ENCODE data around the gene GALNT18. TPM values are rescaled to one million over a fixed set of nuclear protein-coding genes. Genes with fewer than 3 reads are reported as not detected.

GALNT18 gene
- total RNA-seq, 1 donor from 2014 or later: 38.4 TPM

DNA sequence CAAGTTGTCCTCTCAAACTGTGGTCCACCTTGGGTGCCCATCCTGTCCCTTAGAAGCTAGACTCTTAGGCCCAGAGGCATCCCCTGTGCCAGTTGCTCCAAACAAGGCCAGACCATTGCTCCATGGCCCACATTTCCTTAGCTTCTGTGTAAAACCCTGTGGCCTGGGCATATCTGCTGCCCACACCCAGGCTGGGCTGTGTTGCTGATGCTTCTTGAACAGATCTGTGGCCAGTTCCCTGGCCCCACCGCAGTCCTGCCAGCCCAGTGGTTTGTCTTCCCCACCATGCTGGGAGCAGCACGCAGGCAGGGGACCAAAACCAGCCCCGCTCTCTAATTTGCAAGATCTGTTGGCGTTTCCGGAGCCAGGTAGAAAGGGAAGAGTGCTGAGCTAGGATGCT is 341.0 kb downstream of the GALNT18 start:
- H3K9me3 Mint-ChIP-seq (ENCODE audit: low read depth): peaks cover 5% of the 10 kb centered on the region
- H3K4me1 Mint-ChIP-seq (ENCODE audit: low read depth): peaks cover 14% of the 10 kb centered on the region
- no peak overlapping the region for H3K27ac Mint-ChIP-seq (ENCODE audit: unreplicated experiment)
- no peak overlapping the region for H3K4me3 Mint-ChIP-seq (ENCODE audit: unreplicated experiment)
- no peak for DNase-seq (ENCODE audit: low spot score)
- H3K27me3 Mint-ChIP-seq (ENCODE audit: low read depth): peaks cover 2% of the 10 kb centered on the region
- H3K36me3 Mint-ChIP-seq (ENCODE audit: low read depth): peaks cover 17% of the 10 kb centered on the region
- TF ChIP-seq, protein P1, sequence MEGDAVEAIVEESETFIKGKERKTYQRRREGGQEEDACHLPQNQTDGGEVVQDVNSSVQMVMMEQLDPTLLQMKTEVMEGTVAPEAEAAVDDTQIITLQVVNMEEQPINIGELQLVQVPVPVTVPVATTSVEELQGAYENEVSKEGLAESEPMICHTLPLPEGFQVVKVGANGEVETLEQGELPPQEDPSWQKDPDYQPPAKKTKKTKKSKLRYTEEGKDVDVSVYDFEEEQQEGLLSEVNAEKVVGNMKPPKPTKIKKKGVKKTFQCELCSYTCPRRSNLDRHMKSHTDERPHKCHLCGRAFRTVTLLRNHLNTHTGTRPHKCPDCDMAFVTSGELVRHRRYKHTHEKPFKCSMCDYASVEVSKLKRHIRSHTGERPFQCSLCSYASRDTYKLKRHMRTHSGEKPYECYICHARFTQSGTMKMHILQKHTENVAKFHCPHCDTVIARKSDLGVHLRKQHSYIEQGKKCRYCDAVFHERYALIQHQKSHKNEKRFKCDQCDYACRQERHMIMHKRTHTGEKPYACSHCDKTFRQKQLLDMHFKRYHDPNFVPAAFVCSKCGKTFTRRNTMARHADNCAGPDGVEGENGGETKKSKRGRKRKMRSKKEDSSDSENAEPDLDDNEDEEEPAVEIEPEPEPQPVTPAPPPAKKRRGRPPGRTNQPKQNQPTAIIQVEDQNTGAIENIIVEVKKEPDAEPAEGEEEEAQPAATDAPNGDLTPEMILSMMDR (IDR thresholded peaks at IDR 0.05): no peak

DNA sequence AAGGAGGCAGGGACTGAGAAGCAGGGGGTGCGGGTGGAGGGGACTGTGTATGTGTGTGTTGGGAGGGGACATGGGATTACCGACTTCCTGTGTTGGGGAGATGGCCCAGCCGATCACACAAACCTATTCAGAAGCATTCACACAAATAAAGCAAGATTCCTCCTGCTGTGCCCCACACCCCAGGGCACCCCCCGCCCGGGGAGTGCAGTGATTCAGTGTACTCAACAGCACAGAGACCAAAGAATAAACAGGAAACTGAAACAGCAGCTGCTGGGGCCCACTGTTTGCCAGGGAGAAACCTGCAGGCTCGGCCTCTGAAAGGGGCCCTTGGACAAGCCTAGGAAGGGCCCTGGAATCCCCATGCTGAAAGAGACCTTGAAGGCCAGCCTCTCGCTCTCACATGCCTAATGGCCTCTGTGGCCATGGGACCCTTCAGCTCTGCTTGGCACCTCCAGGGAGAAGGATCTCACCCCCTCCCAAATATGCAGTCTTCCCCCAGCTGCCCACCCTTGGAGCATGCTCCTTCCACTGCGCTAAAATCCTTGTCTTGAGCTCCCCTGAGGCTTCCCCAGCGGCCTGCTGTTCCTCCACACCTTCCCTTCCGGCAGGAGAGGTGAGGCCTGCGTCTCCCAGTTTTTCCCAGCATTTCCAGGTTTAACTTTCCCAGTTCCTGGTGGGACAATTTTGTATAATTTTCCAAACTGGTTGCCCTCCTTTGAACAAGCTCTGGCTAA is 341.7 kb downstream of the GALNT18 start:
- peaks cover 14% of the 10 kb centered on the region for H3K4me1 Mint-ChIP-seq (ENCODE audit: low read depth)
- H3K27ac Mint-ChIP-seq (ENCODE audit: unreplicated experiment): peak overlapping the region; percentile 41
- TF ChIP-seq, protein P1 (IDR thresholded peaks at IDR 0.05): no peak
- peaks cover 2% of the 10 kb centered on the region for H3K27me3 Mint-ChIP-seq (ENCODE audit: low read depth)
- peaks cover 13% of the 10 kb centered on the region for H3K9me3 Mint-ChIP-seq (ENCODE audit: low read depth)
- no peak for DNase-seq (ENCODE audit: low spot score)
- H3K4me3 Mint-ChIP-seq (ENCODE audit: unreplicated experiment): no peak overlapping the region
- peaks cover 24% of the 10 kb centered on the region for H3K36me3 Mint-ChIP-seq (ENCODE audit: low read depth)

GRCh38 chr11:11272254-11272653 is 349.6 kb downstream of the GALNT18 start:
- H3K27ac Mint-ChIP-seq (ENCODE audit: unreplicated experiment): no peak overlapping the region
- no peak overlapping the region for H3K4me3 Mint-ChIP-seq (ENCODE audit: unreplicated experiment)
- peaks cover 16% of the 10 kb centered on the region for H3K9me3 Mint-ChIP-seq (ENCODE audit: low read depth)
- peaks cover 2% of the 10 kb centered on the region for H3K27me3 Mint-ChIP-seq (ENCODE audit: low read depth)
- DNase-seq (ENCODE audit: low spot score): no peak
- no peaks in the 10 kb centered on the region for H3K4me1 Mint-ChIP-seq (ENCODE audit: low read depth)
- TF ChIP-seq, protein P1 (IDR thresholded peaks at IDR 0.05): no peak
- H3K36me3 Mint-ChIP-seq (ENCODE audit: low read depth): peaks cover 40% of the 10 kb centered on the region

GRCh38 chr11:11270236-11270775 is 351.5 kb downstream of the GALNT18 start:
- Mint-ChIP-seq H3K27ac (ENCODE audit: unreplicated experiment) (no peak overlapping the region), H3K36me3 (ENCODE audit: low read depth) (peaks cover 25% of the 10 kb centered on the region), H3K4me1 (ENCODE audit: low read depth) (peaks cover 6% of the 10 kb centered on the region), H3K4me3 (ENCODE audit: unreplicated experiment) (no peak overlapping the region), H3K9me3 (ENCODE audit: low read depth) (peaks cover 5% of the 10 kb centered on the region), H3K27me3 (ENCODE audit: low read depth) (peaks cover 2% of the 10 kb centered on the region)
- TF ChIP-seq, protein P1 (IDR thresholded peaks at IDR 0.05): no peak
- DNase-seq (ENCODE audit: low spot score): no peak

DNA sequence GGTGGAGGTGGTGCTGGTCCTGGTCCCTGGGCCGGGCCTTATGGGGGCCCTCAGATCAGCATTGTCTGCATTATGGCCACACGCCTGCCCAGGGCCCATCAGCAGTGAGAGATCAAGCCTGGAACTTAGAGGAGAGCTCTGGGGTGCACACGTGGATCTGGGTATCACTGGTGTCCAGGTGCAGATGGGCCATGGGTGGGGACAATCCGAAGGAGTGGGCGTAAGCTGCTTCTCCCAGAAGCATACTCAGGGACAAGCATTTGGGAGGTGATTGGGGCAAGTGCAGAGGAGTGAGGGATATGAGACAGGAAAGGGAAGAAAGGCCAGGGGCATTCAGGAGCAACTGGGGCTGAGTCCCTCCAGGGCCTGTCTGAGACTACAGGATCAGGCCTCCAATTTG is 353.1 kb downstream of the GALNT18 start:
- Mint-ChIP-seq H3K27ac (ENCODE audit: unreplicated experiment) (no peak overlapping the region), H3K4me1 (ENCODE audit: low read depth) (peaks cover 10% of the 10 kb centered on the region), H3K4me3 (ENCODE audit: unreplicated experiment) (no peak overlapping the region), H3K36me3 (ENCODE audit: low read depth) (peaks cover 18% of the 10 kb centered on the region), H3K9me3 (ENCODE audit: low read depth) (no peaks in the 10 kb centered on the region), H3K27me3 (ENCODE audit: low read depth) (peaks cover 2% of the 10 kb centered on the region)
- no peak for DNase-seq (ENCODE audit: low spot score)
- TF ChIP-seq, protein P1 (IDR thresholded peaks at IDR 0.05): no peak
